ENCODE measurements around the gene TRAF7.
"Not testable (repeated sequence)": the region's sequence is repeated elsewhere in the genome, so short reads cannot be mapped to it uniquely, and the experiment has no call there.

TRAF7 gene

DNA sequence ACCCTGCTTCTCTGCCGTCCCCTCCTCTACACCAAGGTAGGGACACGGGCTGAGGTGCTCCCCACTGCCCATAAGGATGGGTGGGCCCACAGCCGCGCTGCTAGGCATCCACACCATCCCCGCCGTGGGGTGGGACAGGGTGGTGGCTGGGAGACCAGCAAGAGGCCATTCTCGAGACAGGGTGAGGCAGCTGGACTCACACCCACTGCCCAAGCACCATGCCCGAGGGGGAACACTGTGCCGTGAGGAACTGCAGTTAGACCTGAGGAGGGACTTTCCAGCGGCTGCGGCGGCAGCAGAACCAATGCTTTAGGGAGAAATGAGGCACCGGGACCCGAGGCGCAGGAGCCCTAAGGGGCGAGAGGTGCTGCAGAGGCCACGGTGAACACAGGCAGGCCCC lies 33.2 kb upstream of the TRAF7 start:
- DNase-seq (ENCODE audit: low read depth in 2 of 2): no peak

DNA sequence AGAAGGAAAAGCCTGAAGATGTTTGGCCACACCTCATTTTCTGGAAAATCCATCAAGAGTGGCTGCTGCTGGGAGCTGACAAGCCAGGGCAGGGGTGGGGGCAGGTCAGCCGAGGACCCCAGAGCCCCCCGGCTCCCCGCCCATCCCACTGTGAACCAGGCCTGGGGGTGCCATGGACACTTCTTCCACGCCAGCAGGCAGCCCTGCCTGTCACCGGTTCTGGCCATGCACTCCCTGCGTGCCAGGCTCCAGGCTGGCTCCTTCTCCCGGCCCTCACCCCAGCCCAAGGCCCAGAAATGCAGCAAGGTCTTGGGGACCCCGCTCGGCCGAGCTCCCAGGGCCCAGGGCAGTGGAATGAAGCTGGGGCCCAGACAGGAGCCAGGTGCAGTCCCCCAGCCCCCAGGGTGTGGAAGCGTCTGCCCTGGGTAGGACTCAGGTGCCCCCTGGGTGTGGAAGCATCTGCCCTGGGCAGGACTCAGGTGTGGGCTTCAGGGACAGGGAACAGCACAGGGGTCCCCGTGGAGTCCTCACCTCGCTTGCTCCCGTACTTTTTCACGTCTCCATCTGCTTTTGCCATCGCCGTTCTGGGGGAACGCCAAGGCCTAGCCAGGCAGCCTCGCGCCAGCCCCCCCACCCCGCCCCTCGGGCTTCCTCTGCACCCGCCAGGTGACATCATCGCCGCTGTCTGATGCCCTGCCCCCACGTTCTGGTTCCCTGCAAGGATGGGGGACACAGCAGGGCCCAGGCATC lies 32.5 kb upstream of the TRAF7 start:
- DNase-seq (ENCODE audit: low read depth in 2 of 2): not testable (repeated sequence)

DNA sequence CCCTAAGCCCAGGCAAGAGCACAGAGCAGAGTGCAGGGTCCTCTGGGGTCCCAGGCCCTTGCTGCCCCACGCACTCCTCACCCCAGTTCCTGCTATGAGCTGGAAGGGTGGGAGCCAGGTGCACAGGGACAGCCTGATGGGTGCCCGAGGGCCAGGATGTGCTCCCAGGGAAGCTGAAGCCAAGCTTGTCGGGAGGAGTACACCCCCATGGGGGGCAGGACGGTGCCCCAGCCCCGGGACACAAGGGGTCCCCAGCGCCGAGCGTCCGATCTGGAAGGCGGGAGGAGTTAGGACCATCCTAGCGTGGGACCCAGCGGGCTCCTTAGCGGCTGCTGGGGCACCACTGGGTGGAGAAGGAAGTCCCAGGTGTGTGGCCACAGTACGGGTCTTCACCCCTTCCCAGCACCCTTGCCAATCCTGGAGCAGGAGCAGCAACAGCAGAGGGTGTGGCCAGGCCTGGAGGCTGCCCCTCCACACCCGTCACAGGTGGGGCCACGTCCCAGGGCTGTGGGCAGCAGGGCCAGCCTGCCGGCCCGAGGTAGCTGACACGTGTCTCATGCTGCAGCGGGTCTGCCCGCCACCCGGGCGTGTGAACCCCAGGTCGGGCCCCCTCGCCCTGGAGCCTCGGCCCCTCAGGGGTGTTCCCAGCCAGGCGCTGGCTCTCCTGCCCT lies 31.7 kb upstream of the TRAF7 start:
- DNase-seq (ENCODE audit: low read depth in 2 of 2): not testable (repeated sequence)

DNA sequence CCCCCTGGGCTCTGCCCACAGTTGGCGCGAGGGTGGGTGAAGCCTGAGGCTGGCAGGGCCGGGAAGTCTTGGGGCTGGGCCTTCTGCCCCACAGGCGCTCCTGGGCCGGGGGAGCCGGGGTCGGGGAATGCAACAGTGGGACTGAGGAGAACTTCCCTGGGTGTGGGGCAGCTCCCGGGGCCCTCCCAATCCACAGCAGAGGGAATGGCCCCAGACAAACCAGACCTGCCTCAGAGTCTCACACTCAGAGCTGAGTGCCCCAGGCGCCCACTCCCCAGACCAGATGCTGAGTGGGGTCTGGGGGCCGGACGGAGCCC lies 31.2 kb upstream of the TRAF7 start:
- not testable (repeated sequence) for DNase-seq (ENCODE audit: low read depth in 2 of 2)

DNA sequence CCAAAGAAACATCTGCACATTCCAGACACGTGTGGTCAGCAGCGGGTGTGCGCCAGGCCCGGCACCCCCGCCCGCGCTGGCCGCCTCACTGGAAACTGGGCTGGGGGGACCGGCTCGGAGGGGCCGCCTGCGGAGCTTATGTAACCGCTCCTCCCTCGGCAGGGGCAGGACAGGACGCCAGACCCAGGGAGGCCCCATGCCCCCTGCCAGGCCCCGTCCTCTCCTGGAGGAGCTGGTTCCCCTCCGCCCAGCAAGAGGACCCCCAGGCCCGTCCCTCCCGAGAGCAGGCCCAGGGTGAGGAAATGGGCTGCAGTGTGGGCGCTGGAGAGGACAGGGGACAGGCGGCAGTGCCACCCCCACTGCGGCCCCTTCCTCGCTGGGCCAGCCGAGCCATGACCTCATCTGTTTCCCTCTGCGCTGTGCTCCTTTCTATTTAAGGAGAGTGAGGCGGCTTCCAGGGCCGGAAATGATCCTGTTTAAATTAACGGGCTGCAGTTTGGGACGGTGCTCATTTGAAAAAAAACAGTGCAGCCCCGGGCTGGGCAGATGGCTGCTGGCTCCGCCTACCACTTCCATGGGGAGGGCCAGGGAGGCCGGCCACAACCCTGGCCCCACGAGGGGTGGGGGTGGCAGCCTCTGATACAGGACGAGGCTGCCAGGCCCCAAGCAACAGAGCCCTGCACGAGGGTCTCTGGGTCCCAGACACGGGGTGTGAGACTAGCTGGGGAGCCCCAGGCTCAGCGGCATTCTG lies 30.7 kb upstream of the TRAF7 start:
- not testable (repeated sequence) for DNase-seq (ENCODE audit: low read depth in 2 of 2)

DNA sequence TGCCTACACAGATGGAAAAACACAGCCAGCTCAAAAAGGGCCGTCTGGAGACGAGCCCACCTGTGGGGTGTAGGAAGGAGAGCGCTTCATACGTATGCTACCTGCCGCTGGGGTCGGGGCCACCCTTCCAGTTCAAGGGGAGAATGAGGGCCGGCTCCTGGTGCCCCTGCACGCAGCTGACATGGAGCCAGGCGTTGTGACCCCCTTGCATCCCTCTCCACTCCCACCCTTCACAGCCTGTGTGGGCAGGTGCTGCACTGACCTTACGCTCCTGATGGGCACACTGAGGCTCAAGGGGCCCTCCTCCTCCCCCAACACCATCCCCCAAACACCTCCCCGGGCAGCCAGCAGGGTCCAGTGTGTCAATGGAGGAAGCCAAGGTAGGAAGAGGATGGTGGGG lies 30.0 kb upstream of the TRAF7 start:
- DNase-seq (ENCODE audit: low read depth in 2 of 2): not testable (repeated sequence)

DNA sequence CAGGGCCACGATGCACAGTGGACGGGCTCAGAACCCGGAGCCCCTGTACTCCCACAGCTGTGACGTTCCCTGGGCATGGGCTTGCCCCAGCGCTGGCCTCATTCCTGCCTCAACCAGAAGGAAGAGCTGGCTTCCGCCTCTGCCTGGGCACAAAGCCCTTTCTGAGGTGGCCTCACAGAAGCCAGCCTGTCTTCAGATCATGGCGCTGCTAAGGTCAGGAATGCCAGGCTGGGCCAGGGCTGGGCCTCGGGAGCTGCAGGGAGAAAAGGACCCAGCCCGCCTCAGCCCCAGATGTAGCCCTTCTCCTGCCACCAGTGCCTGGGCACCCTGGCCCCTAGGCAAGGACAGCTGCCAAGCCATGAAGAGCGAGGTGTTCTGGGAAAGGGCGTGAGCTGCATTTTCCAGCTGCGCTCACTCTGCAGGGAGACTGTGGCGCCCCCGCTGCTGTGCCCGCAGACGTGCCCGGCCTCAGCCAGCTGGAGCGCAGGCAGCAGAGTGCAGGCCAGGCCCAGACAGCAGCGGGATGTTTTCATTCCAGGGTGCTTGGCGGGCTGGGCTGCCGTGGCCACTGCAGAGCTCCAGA lies 29.3 kb upstream of the TRAF7 start:
- not testable (repeated sequence) for DNase-seq (ENCODE audit: low read depth in 2 of 2)

DNA sequence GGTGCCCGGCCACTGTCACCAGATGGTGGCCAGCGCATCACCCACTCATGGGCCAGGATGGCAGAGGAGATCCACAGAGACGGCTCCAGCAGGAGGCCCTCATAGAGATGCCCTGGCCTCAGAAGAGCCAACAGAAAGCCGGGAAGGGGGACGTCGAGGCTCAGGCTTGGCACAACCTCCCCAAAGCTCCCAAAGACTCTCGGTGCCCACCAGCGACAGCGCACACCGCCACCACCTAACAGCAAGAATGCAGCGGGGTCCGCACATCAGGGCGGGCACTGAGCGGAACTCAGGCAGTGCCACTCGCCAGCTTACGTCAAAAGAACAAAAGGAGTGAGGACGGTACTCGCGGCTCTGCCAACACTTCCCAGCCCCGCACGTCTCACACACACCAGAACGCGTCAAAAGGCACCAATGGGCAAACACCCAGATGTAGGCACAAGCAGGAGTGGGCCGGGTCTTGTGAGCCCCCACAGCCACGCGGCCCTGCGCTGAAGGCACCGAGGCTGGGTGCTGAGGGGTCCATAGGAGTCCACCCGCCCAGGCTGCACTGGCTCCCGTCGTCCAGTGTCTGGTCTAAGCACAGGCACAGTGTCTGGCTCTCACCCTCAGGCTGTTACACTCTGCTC lies 28.5 kb upstream of the TRAF7 start:
- DNase-seq (ENCODE audit: low read depth in 2 of 2): not testable (repeated sequence)

DNA sequence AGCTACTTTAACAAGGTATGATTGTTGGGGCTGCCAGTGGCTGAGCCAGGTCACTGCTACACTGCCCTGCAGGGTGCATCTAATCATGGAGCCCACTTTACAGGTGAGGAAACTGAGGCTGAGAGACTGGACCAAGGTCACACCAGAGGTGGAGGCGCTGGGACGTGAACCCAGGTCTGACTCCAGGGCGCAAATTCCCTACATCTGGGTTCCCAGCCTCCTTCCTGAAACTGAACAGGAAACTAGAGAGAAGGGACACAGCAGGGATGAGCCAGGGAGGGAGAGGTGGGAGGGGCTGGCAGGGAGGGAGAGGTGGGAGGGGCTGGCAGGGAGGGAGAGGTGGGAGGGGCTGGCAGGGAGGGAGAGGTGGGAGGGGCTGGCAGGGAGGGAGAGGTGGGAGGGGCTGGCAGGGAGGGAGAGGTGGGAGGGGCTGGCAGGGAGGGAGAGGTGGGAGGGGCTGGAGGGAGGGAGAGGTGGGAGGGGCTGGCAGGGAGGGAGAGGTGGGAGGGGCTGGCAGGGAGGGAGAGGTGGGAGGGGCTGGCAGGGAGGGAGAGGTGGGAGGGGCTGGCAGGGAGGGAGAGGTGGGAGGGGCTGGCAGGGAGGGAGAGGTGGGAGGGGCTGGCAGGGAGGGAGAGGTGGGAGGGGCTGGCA lies 27.8 kb upstream of the TRAF7 start:
- DNase-seq (ENCODE audit: low read depth in 2 of 2): not testable (repeated sequence)

DNA sequence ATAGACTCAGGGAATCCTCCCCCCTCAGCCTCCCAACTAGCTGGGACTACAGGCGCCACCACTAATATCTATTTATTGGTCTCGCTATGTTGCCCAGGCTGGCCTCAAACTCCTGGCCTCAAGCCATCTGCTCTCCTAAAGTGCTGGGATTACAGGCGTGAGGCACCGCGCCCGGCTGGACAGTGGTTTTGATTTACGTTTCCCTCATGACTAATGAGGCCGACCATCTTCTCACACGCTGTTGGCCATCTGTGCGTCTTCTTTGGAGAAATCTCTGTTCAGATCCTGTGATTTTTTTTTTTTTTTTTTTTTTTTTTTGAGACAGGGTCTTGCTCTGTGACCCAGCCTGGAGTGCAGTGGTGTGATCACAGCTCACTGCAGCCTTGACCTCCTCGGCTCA lies 26.3 kb upstream of the TRAF7 start:
- DNase-seq (ENCODE audit: low read depth in 2 of 2): not testable (repeated sequence)

DNA sequence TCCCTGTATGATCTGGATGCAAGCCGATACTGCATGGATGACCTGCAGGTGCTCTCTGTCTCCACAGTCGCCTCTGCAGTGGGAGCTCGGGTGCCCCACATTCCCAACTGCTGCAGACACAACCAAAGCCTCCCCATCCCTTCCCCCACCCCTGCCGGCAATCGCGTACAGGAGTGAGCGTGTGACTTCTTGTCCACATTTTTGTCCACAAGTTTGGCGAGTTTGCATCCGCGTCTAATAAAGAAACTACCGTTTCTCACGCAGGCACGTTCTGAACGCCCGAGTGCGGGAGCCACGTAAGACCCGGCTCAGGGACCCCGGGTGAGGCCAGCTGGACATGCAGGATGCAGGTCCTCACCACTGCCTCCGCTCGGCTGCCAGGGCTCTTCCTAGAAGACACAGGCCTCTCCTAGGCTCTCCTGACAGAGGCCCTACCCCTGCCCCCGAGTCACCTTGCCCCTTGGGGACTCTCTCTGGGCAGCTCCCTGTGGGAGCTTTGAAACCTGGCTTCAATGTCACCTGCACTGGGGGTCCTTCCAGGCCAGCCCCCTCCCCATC lies 25.6 kb upstream of the TRAF7 start:
- DNase-seq (ENCODE audit: low read depth in 2 of 2): not testable (repeated sequence)

DNA sequence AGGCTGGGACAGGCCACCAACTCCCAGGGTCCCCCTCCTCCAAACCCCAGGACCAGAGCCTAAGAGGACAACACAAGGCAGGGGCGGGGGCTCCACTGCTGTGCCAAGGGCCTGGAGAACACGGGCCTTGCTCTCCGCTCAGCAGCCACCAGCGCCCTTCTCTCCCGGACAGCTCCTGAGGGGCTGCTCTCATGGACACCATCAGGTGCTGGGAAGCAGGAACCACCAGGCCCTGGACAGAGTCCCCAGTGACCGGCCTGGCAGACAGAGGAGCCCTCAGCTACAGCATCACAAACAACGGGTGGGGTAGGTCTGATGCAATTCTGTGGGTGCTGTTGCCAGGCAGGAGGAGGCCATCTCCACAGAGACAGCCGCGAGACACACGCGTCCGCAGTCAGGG lies 21.8 kb upstream of the TRAF7 start:
- not testable (repeated sequence) for DNase-seq (ENCODE audit: low read depth in 2 of 2)

DNA sequence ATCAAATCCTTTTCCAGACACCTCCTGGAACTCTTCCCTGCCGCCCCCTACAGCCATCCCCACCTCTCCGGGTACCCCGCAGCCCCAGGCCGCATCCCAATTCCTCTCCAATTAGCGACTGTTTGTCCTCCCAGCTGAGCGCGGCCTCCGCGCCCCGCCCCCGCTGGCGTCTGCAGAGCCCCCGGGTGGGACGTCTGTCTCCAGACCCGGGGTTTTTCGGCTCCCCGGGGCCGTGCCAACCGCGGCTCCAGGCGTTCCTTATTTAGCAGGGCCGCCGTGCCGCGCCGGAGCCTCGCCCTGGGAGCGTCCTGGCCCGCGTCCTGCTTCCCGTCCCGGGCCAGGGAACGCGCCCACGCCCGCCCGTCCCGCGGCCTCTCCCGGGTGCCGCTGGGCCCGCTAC lies 20.5 kb upstream of the TRAF7 start:
- DNase-seq (ENCODE audit: low read depth in 2 of 2): not testable (repeated sequence)

DNA sequence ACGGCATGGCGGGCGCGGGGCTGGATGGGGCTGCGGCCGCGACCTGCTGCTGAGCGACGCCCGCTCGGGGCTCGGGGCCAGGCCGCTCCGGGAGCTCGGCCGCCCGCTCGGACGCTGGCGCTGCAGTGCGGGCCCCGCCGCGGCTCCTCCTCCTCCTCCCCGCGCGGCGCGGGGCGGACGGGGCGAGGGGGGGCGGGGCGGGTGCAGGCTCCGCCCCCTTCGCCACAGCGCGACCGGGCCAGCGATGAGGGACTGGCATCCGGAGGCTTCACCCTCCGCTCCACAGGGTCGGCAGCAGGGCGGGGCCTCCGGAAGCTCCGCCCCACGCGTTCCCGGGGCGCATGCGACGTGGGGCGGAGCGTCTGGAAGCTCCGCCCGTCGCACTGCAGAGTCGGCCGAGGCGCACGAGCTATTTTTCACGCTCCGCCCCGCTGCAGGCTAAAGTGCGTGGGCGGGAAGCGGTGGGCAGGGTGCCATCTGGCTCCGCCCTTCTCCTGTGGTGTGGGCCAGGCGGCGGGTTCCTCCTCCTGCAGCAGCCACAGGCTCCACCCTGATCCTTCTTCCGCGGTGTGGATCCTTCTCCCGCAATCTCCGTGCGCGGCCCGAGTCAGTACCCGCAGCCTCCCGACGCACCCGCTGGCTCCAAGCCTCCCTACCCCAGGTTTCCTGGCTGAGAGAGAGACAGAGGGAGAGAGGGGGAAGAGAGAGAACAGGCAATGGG lies 19.7 kb upstream of the TRAF7 start, which contains the start of gene PKD1:
Gene PKD1, minus strand, starts transcription at position 129 of the 721 bp plus-strand sequence. CDS start 209 bp downstream, outside the sequence.
- peak; percentile 94 to 97 for DNase-seq (ENCODE audit: low read depth in 2 of 2)

DNA sequence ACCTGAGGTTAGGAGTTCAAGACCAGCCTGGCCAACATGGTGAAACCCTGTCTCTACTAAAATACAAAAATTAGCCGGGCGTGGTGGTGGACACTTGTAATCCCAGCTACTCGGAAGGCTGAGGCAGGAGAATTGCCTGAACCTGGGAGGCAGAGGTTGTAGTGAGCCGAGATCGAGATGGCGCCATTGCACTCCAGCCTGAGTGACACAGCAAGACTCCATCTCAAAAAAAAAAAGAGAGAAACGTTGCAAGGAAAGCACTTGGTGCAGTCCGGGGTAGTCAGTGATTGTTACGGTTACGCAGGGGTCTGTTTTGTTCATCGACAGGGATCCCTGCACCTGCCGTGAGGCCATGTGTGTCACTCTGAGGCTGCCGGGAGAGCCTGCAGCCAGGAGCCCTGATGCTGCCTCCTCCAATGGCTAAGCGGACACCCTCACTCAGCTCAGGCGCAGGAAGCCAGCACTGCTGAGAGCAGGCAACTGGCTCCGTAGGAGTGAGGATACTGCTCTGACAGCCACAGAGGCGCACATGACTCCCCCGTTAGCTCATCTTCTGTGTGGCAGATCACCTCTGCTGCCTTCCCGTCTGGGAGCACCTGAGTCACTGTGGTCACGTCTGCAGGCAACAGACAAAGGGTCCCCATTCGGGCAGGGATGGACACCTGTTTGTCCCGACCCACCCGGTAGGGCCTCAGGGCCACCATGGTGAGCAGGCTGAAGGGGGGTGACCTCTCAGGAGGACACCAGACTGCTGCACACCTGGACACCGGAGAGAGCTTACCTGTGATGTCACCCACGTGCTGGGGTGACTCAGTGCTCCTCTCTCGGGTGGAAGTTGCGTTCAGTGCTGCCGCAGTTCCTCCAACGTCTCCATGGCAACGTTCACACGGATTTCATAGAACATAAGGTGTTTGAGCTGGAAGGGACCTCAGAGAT lies 12.4 kb upstream of the TRAF7 start:
- DNase-seq (ENCODE audit: low read depth in 2 of 2): no peak

DNA sequence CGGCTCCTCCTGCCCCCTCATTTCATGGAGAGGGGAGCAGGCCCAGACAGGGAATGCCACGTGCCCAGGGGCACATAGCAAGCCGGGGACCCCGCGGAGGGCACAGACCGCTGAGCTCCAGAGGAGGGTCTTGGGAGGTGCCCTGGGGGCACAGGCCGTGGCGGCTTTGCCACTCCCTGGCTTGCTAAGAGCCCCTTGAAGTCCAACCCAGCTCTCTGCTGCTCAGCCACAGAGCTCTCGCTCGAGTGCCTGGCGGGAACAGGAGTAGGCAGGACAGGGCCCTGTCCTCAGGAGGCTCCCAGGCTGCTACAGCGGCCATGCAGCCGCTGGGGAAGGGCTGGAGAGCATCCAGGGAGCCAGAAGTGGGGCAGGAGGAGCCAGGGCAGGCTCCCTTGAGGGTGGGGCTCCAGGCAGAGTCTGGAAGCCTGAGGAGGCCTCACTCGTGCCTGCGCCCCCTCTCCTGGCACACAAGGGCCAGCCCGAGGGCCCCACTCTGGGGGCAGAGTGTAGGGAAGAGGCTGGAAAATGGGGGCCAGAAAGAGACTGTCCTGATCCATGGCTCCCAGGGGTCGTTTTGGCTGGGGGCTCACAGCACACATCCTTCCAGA lies 11.6 kb upstream of the TRAF7 start:
- DNase-seq (ENCODE audit: low read depth in 2 of 2): no peak

DNA sequence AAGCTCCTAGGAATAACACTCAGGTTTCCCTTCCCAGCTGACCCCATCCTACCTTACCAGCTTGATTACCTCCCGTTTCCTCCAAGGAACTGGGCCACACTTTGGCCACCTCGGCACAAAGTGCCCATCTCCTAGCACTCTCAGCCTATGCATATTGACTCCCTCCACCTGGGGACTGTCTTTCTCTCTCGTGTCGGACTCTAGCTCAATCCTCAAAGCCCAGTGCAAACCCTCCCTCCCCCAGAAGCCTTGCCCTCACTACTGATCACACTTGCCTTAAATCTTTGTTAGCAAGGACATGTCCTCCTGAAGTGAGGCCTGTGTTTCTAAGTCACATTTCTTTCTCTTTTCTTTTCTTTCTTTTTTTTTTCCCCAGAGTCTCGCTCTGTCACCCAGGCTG lies 9.7 kb upstream of the TRAF7 start:
- DNase-seq (ENCODE audit: low read depth in 2 of 2): no peak

DNA sequence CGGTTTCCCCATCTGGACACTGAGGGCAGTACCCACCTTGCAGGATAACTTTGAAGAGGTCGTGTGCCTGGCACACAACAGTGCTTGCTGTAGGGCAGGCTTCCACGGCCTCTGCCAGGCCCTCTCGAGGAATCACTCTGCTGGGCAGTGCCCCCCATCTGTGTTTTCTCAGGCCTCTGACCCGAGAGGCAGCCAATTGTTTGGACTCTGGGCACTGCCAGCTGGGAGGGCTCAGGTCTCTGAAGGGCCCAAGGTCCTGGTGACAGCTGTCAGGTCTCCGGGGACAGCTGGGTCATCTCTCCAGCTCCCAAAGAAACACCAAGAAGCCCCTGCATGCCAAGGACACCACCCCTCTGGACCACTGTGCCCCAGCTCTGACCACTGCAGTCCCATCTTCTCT lies 8.2 kb upstream of the TRAF7 start:
- DNase-seq (ENCODE audit: low read depth in 2 of 2): no peak
